Naive thymus-derived CD4-positive, alpha-beta T cell (primary cell): Measurements from ENCODE around the gene OTULIN. TPM values are rescaled to one million over a fixed set of nuclear protein-coding genes. Genes with fewer than 3 reads are reported as not detected.

ENCODE experiments used
- ATAC-seq: fragments of 150-1000 bp; cut with Tn5 transposase; 2 replicates; pipeline ENCODE4 v1.10.0; 2021; ENCODE audit warnings: mild to moderate bottlenecking, moderate library complexity
- CTCF ChIA-PET: fragments of 350-600 bp; sonication (Branson Sonifier 250); formaldehyde crosslinking; loops from one replicate; lab custom pipeline; 2021; ENCODE audit warnings: antibody characterized with exemption; lab: Charles Lee
- POLR2A ChIA-PET: fragments of 350-600 bp; sonication (Branson Sonifier 250); formaldehyde crosslinking; loops from one replicate; lab custom pipeline; 2021; ENCODE audit warnings: antibody characterized with exemption, inconsistent platforms; lab: Charles Lee
- DNase-seq, 9 donors: peaks; one replicate each; pipeline versions ENCODE4 v3.0.0 to v3.0.0-alpha.2; 2020 to 2022; ENCODE audit warnings: mixed read lengths in 1 of 9
- H3K27ac ChIP-seq: one replicate; pipeline ENCODE4 v1.7.0; 2013; ENCODE audit warnings: mild to moderate bottlenecking, low read depth, low read length, moderate library complexity
- H3K27me3 ChIP-seq, 2 donors: one replicate each; pipeline ENCODE4 v1.7.0; 2013; ENCODE audit warnings: low read length in 2 of 2, mild to moderate bottlenecking in 2 of 2, moderate library complexity in 2 of 2; ENCODE audit not compliant: control insufficient read depth in 2 of 2, insufficient read depth in 2 of 2
- H3K36me3 ChIP-seq, 3 experiments: 1 replicate in 2 of 3; 2 replicates in 1 of 3; pipeline ENCODE4 v1.7.0; 2013; ENCODE audit warnings: low read length in 3 of 3, mild to moderate bottlenecking in 3 of 3, moderate library complexity in 1 of 3; ENCODE audit not compliant: insufficient read depth in 3 of 3, control insufficient read depth in 2 of 3
- H3K4me1 ChIP-seq, 2 donors: one replicate each; pipeline ENCODE4 v1.7.0; 2013; ENCODE audit warnings: low read length in 2 of 2, mild to moderate bottlenecking in 2 of 2, moderate library complexity in 1 of 2; ENCODE audit not compliant: control insufficient read depth in 2 of 2, insufficient read depth in 2 of 2
- H3K4me3 ChIP-seq: 2 replicates; pipeline ENCODE4 v1.7.0; 2013; ENCODE audit warnings: mild to moderate bottlenecking, low read length
- H3K9me3 ChIP-seq, 3 experiments: 1 replicate in 2 of 3; 2 replicates in 1 of 3; pipeline ENCODE4 v1.7.0; 2013; ENCODE audit warnings: low read length in 3 of 3; ENCODE audit not compliant: control insufficient read depth in 2 of 3
- H3K27ac Mint-ChIP-seq, 9 donors: one replicate each; pipeline ENCODE4 v1.8.0; 2020 to 2022; ENCODE audit warnings: mixed read lengths in 9 of 9, mild to moderate bottlenecking in 8 of 9, moderate library complexity in 5 of 9, inconsistent platforms in 2 of 9
- H3K27me3 Mint-ChIP-seq, 5 donors: one replicate each; pipeline ENCODE4 v1.8.0; 2021 to 2022; ENCODE audit warnings: mixed read lengths in 5 of 5, mild to moderate bottlenecking in 1 of 5
- H3K36me3 Mint-ChIP-seq, 5 donors: one replicate each; pipeline ENCODE4 v1.8.0; 2020 to 2022; ENCODE audit warnings: mixed read lengths in 5 of 5, mild to moderate bottlenecking in 3 of 5, inconsistent platforms in 1 of 5
- H3K4me1 Mint-ChIP-seq, 7 donors: one replicate each; pipeline ENCODE4 v1.8.0; 2020 to 2022; ENCODE audit warnings: mixed read lengths in 7 of 7, mild to moderate bottlenecking in 3 of 7, inconsistent platforms in 1 of 7
- H3K4me3 Mint-ChIP-seq, 10 donors: one replicate each; pipeline ENCODE4 v1.8.0; 2020 to 2022; ENCODE audit warnings: mild to moderate bottlenecking in 10 of 10, mixed read lengths in 10 of 10, moderate library complexity in 6 of 10, inconsistent platforms in 2 of 10
- H3K9me3 Mint-ChIP-seq, 11 donors: one replicate each; pipeline ENCODE4 v1.8.0; 2020 to 2022; ENCODE audit warnings: mixed read lengths in 11 of 11, mild to moderate bottlenecking in 4 of 11, inconsistent platforms in 1 of 11, moderate library complexity in 1 of 11
- intact Hi-C, 2 donors: fragments of 100-400 bp; cut with micrococcal nuclease; formaldehyde crosslinking; loops; one replicate each; pipeline ENCODE4 v1.15.1; 2023
- polyA plus RNA-seq, 2 donors: library from polyadenylated mRNA; unstranded; fragments of 300-500 nt; fragmentation: Illumina TruSeq; gene quantifications; one replicate each; pipeline ENCODE4 v1.2.3, GENCODE V29; 2021
- total RNA-seq, 6 experiments: library from RNA in 5 of 6; stranded (reverse) in 5 of 6; gene quantifications; 1 replicate in 5 of 6; 2 replicates in 1 of 6; pipeline ENCODE4 v1.2.3 and lab custom pipeline; 2021 to 2026

The OTULIN gene
- total and polyA plus RNA-seq, 7 experiments from 2014 or later, result 12.1 to 66.9 (median 57.1) TPM

DNA sequence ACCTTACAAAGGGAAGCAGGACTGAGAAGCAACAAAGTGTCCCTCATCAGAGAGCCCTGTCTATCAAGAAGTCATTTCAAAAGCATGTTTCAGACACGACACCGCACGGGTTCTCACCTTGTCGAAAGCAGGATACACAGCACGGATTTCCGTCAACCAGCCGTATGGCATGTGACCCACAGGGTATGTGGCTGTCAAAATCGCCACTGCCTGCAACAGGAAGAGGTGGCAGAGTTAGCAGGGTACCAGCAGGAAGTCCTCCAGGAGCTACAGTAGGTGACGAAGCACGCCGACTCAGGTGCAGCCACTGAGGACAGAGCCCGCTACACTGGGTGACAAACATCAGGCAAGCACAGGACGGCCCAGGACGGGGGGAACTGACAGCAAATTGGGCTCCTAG is 81.2 kb downstream of the OTULIN start:
- Mint-ChIP-seq H3K4me3 (peak overlapping the region in 3 of 10 donors; percentile 0 to 35 (median 14)), H3K9me3 (no peaks in the 10 kb centered on the region), H3K27me3 (no peaks in the 10 kb centered on the region), H3K36me3 (peaks cover 7 to 51% (median 17%) of the 10 kb centered on the region in 5 donors), H3K4me1 (peaks cover 8 to 44% (median 38%) of the 10 kb centered on the region in 7 donors), H3K27ac (peak overlapping the region in 7 of 9 donors; percentile 19 to 80 (median 70))
- ChIA-PET CTCF (no interaction called here), POLR2A (no interaction called here)
- DNase-seq (peak in 5 of 9 donors; percentile 9 to 36 (median 23)), ATAC-seq (peak; percentile 74)
- H3K4me3 ChIP-seq, result no peak overlapping the region
- H3K4me1 ChIP-seq, result peaks cover 0 to 3% of the 10 kb centered on the region in 2 donors
- intact Hi-C loops, result no loop called here
- H3K36me3 ChIP-seq, result peaks cover 3 to 81% (median 6%) of the 10 kb centered on the region in 3 experiments
- H3K27ac ChIP-seq, result no peak overlapping the region
- no peaks in the 10 kb centered on the region for H3K27me3 ChIP-seq
- no peaks in the 10 kb centered on the region for H3K9me3 ChIP-seq

DNA sequence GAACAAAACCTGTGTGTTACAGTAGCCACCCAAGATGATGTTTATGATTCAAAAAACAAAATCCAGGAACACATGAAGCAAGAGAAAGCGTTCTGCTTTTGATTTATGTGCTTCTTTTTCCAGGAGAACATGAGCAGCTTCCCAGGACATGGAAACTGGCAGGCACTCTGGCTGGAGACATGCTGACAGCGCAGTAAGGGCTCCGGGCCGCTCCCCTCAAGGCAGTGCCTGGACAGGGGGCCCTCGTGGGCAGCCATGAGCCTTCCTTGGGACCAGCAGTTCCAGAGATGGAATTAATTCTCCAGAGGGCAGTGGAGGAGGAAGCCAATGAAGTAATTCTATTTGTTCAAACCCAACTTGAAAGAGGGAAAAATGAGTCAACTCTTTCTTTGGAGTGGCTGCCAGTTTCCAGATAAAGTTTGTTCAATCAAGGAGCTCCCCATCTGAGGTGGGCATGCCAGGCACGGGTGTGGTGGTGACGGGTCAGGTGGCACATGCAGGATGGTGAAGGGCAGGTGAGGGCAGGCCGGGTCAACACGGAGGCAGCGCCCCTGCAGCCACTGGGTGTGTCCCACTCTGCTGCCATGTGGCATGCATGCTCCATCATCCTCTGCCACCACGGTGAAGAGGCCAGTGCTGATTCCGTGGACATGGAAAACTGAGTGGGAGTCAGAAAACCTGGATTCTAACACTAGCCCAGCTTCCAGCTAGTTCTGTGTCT is 83.8 kb downstream of the OTULIN start:
- peaks cover 11 to 62% (median 26%) of the 10 kb centered on the region in 5 donors for H3K36me3 Mint-ChIP-seq
- ChIA-PET CTCF (no interaction called here), POLR2A (interaction anchor here (0.7 to 0.8 kb wide), 2 partner anchors 152 to 170 kb away, joined by 3 read pairs; no protein-coding TSS in a partner anchor)
- H3K4me3 Mint-ChIP-seq, result no peak overlapping the region
- Histone ChIP-seq H3K27me3 (no peaks in the 10 kb centered on the region), H3K4me3 (no peak overlapping the region), H3K36me3 (peaks cover 6 to 70% (median 7%) of the 10 kb centered on the region in 3 experiments), H3K27ac (no peak overlapping the region), H3K4me1 (peaks cover 0 to 3% of the 10 kb centered on the region in 2 donors), H3K9me3 (no peaks in the 10 kb centered on the region)
- ATAC-seq (no peak), DNase-seq (no peak)
- H3K4me1 Mint-ChIP-seq, result peaks cover 5 to 30% (median 21%) of the 10 kb centered on the region in 7 donors
- H3K27me3 Mint-ChIP-seq, result no peaks in the 10 kb centered on the region
- no peak overlapping the region for H3K27ac Mint-ChIP-seq
- H3K9me3 Mint-ChIP-seq, result peaks cover 0 to 1% (median 0%) of the 10 kb centered on the region in 11 donors
- intact Hi-C loops, result no loop called here

Other genes starting within 250 kb of the OTULIN start
- 10 to 100 TPM; 26.1 to 44.7 (median 32.4) TPM for gene OTULINL, start 82.9 kb upstream of the OTULIN start, total RNA-seq
- 10 to 100 TPM; 25.7 to 31.0 TPM for gene OTULINL, start 82.9 kb upstream of the OTULIN start, polyA plus RNA-seq
- gene ANKH, start 207.1 kb downstream of the OTULIN start, total RNA-seq, result 100 to 1,000 TPM in 3 of 5 experiments, 10 to 100 TPM in 2; 40.6 to 190 (median 113) TPM
- gene ANKH, start 207.1 kb downstream of the OTULIN start, polyA plus RNA-seq, result 10 to 100 TPM; 35.9 to 45.5 TPM